Brain microvascular endothelial cell (primary cell): Measurements from ENCODE around the gene C1orf115.
"Not testable (repeated sequence)": the region's sequence is repeated elsewhere in the genome, so short reads cannot be mapped to it uniquely, and the experiment has no call there.

Experiments used
- DNase-seq: peaks from one replicate; pipeline ENCODE4 v3.0.0-alpha.2; 2020
- H3K27ac ChIP-seq: fragments of 250-450 bp; sonication (Bioruptor Pico); 2 replicates; pipeline ENCODE4 v1.5.1; 2020; ENCODE audit warnings: mild to moderate bottlenecking, moderate library complexity
- H3K27me3 ChIP-seq: fragments of 250-450 bp; sonication (Bioruptor Pico); replicated peaks from 2 replicates; pipeline ENCODE4 v1.5.1; 2020; ENCODE audit warnings: mild to moderate bottlenecking
- H3K36me3 ChIP-seq: fragments of 250-450 bp; sonication (Bioruptor Pico); replicated peaks from 2 replicates; pipeline ENCODE4 v1.5.1; 2020; ENCODE audit warnings: mild to moderate bottlenecking
- H3K4me3 ChIP-seq: 2 replicates; pipeline ENCODE4 v1.5.1; 2011; ENCODE audit warnings: low read depth, mild to moderate bottlenecking, control low read depth, low read length, moderate library complexity
- CTCF ChIP-seq: IDR thresholded peaks from 2 replicates; pipeline ENCODE4 v1.5.1; 2011; ENCODE audit warnings: low read depth, mild to moderate bottlenecking, moderate library complexity, low read length, control low read depth, inconsistent platforms; ENCODE audit errors: missing control alignments
- in situ Hi-C: cut with HindIII; loops from 2 replicates; pipeline ENCODE4 v1.10.0; 2017; ENCODE audit warnings: low sequenced_read_pairs, low pct_ligation_motif_present

The C1orf115 gene

GRCh38 chr1:220681220-220681880, 8.8 kb upstream of the C1orf115 start:
- in situ Hi-C loops = no loop called here
- Histone ChIP-seq H3K4me3 (no peak overlapping the region), H3K27me3 (no peaks in the 10 kb centered on the region), H3K27ac (no peak overlapping the region), H3K36me3 (no peaks in the 10 kb centered on the region)
- DNase-seq = no peak
- no peak for TF ChIP-seq CTCF

- no peaks in the 10 kb centered on the region for H3K27me3 ChIP-seq
- H3K36me3 ChIP-seq = no peaks in the 10 kb centered on the region
- DNase-seq = no peak
- in situ Hi-C loops = no loop called here
- H3K27ac ChIP-seq = no peak overlapping the region
- no peak for TF ChIP-seq CTCF
- no peak overlapping the region for H3K4me3 ChIP-seq
These were observed 7.1 kb upstream of the C1orf115 start for GRCh38 chr1:220682901-220683576.

GRCh38 chr1:220683716-220684115, 6.4 kb upstream of the C1orf115 start:
- H3K27me3 ChIP-seq, H3K36me3 ChIP-seq, in situ Hi-C loops, H3K4me3 ChIP-seq, DNase-seq, H3K27ac ChIP-seq: not testable (repeated sequence)

- no peak for DNase-seq
- Histone ChIP-seq H3K4me3 (no peak overlapping the region), H3K36me3 (no peaks in the 10 kb centered on the region), H3K27me3 (no peaks in the 10 kb centered on the region), H3K27ac (no peak overlapping the region)
- no peak for TF ChIP-seq CTCF
- in situ Hi-C loops = no loop called here
These were observed 5.3 kb upstream of the C1orf115 start for GRCh38 chr1:220684890-220685289.

- Histone ChIP-seq H3K4me3 (no peak overlapping the region), H3K36me3 (no peaks in the 10 kb centered on the region), H3K27ac (no peak overlapping the region), H3K27me3 (peaks cover 3% of the 10 kb centered on the region)
- in situ Hi-C loops = no loop called here
- peak; percentile 24 for TF ChIP-seq CTCF
- DNase-seq = no peak
These were observed 4.3 kb upstream of the C1orf115 start for GRCh38 chr1:220685879-220686278.

- Histone ChIP-seq H3K36me3 (no peaks in the 10 kb centered on the region), H3K4me3 (no peak overlapping the region), H3K27me3 (peaks cover 6% of the 10 kb centered on the region), H3K27ac (no peak overlapping the region)
- TF ChIP-seq CTCF = no peak
- in situ Hi-C loops = no loop called here
- DNase-seq = no peak
These were observed 2.4 kb upstream of the C1orf115 start for GRCh38 chr1:220687809-220688208.
